Endothelial cell (in vitro differentiated cells): ENCODE results near the gene CDKAL1. TPM values are rescaled to one million over a fixed set of nuclear protein-coding genes. Genes with fewer than 3 reads are reported as not detected.

ENCODE experiments used
- DNase-seq: peaks from one replicate; pipeline ENCODE4 v3.0.0; 2021; ENCODE audit warnings: low spot score
- H3K27ac Mint-ChIP-seq: one replicate; pipeline ENCODE4 v1.8.0; 2021; ENCODE audit warnings: mixed read lengths, inconsistent platforms; ENCODE audit not compliant: unreplicated experiment
- H3K27me3 Mint-ChIP-seq: one replicate; pipeline ENCODE4 v1.8.0; 2021; ENCODE audit warnings: mild to moderate bottlenecking, moderate library complexity, mixed read lengths, inconsistent platforms; ENCODE audit not compliant: unreplicated experiment
- H3K36me3 Mint-ChIP-seq: one replicate; pipeline ENCODE4 v1.8.0; 2021; ENCODE audit warnings: mild to moderate bottlenecking, low read depth, mixed read lengths, inconsistent platforms; ENCODE audit not compliant: unreplicated experiment
- H3K4me1 Mint-ChIP-seq: one replicate; pipeline ENCODE4 v1.8.0; 2021; ENCODE audit warnings: mild to moderate bottlenecking, mixed read lengths, inconsistent platforms; ENCODE audit not compliant: unreplicated experiment
- H3K4me3 Mint-ChIP-seq: one replicate; pipeline ENCODE4 v1.8.0; 2021; ENCODE audit warnings: mild to moderate bottlenecking, mixed read lengths, inconsistent platforms; ENCODE audit not compliant: unreplicated experiment
- H3K9me3 Mint-ChIP-seq: one replicate; pipeline ENCODE4 v1.8.0; 2021; ENCODE audit warnings: mixed read lengths, inconsistent platforms; ENCODE audit not compliant: unreplicated experiment
- total RNA-seq: library from RNA; stranded (reverse); fragmentation: NEBNext Ultra II Directional; extraction: Animal tissue kit (Norgen Biotek cat#: 25700); gene quantifications from one replicate; pipeline ENCODE4 v1.2.1, GENCODE V29; 2021; ENCODE audit not compliant: unreplicated experiment
- TF ChIP-seq, protein P1 (sequence below): fragments of 200-600 bp; sonication (generic); IDR thresholded peaks from one replicate; pipeline ENCODE4 v1.5.0; 2021; ENCODE audit warnings: antibody characterized with exemption; ENCODE audit not compliant: unreplicated experiment

Gene CDKAL1
- total RNA-seq, 1 donor from 2014 or later, result 43.9 TPM

DNA sequence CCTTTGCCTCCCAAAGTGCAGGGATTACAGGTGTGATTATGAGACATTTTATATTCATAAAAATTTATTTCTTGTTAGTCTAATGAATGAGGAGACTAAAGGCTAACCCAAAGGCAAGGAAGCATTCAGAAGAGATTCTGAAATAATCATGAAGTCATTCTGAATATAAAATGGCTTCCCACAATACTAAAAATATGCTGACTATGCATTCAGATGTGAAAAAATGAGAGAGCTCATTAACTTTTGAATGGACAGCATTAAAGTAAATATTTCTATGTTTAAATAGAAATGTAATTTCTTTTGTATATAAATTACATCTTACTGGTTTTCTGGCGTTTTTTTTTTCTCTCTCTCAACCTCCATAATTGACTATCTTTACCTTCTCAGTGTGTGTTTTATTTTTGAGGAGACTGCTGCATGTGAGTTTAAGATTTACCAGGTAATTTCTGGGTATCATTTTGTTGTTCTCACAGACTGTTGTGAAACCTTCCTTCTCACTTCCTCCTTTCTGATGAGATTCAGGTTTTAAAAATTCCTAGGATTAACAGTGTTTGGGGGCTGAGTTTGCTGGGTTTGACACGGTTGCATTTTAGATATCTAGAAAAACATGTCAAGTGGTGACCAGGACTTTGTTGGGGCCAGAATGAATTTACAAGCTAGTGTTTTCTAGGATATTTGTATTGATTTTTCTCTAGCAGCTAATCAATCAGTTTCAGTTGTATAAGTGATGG lies 316.6 kb downstream of the CDKAL1 start:
- TF ChIP-seq, protein P1, sequence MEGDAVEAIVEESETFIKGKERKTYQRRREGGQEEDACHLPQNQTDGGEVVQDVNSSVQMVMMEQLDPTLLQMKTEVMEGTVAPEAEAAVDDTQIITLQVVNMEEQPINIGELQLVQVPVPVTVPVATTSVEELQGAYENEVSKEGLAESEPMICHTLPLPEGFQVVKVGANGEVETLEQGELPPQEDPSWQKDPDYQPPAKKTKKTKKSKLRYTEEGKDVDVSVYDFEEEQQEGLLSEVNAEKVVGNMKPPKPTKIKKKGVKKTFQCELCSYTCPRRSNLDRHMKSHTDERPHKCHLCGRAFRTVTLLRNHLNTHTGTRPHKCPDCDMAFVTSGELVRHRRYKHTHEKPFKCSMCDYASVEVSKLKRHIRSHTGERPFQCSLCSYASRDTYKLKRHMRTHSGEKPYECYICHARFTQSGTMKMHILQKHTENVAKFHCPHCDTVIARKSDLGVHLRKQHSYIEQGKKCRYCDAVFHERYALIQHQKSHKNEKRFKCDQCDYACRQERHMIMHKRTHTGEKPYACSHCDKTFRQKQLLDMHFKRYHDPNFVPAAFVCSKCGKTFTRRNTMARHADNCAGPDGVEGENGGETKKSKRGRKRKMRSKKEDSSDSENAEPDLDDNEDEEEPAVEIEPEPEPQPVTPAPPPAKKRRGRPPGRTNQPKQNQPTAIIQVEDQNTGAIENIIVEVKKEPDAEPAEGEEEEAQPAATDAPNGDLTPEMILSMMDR, result no peak
- peaks cover 13% of the 10 kb centered on the region for H3K4me1 Mint-ChIP-seq
- H3K27ac Mint-ChIP-seq, result no peak overlapping the region
- no peak overlapping the region for H3K4me3 Mint-ChIP-seq
- DNase-seq, result no peak
- H3K36me3 Mint-ChIP-seq, result no peaks in the 10 kb centered on the region
- H3K27me3 Mint-ChIP-seq, result no peaks in the 10 kb centered on the region
- no peaks in the 10 kb centered on the region for H3K9me3 Mint-ChIP-seq

DNA sequence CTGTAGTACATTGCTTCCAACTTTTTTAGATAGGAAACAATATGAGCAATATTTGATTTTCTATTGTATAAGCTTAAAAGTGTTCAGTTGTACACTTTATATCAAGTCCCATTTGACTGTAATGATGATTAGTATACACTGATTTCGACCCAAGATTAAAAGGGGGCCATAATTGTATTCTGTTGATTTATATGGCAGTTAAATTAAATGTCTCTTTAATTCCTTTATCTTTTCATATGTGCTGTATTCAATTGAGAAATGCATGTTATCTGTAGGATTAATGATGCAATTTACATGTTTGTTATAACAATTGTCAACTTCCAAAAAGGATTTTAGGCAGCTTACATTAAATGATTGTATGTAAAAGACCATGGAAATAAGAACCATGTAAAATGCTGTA lies 317.5 kb downstream of the CDKAL1 start:
- Mint-ChIP-seq H3K4me1 (peaks cover 9% of the 10 kb centered on the region), H3K27ac (no peak overlapping the region), H3K36me3 (no peaks in the 10 kb centered on the region), H3K9me3 (no peaks in the 10 kb centered on the region), H3K27me3 (no peaks in the 10 kb centered on the region), H3K4me3 (no peak overlapping the region)
- TF ChIP-seq, protein P1, result no peak
- DNase-seq, result no peak

DNA sequence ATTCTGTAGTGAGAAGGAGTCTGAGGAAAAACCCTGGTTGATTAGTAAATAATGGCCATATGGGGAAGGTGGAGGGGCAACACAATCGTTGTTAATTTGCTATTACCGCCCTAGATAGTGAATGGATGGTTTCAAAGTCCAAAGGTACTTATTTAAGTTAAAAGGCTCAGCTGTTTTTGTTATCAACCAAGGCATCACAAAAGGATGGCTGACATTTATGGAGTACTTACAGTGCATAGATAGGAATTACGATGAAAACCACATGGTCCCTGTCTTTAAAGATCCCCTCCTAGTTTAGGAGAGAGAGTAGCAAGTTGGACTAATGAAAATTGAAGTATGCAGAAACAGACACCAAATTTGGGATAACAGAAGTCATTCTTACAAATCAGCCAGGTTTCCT lies 319.6 kb downstream of the CDKAL1 start:
- no peaks in the 10 kb centered on the region for H3K36me3 Mint-ChIP-seq

GRCh38 chr6:20856681-20857288 lies 322.5 kb downstream of the CDKAL1 start:
- Mint-ChIP-seq H3K27me3 (no peaks in the 10 kb centered on the region), H3K4me3 (no peak overlapping the region), H3K9me3 (no peaks in the 10 kb centered on the region), H3K4me1 (peaks cover 10% of the 10 kb centered on the region), H3K36me3 (no peaks in the 10 kb centered on the region), H3K27ac (no peak overlapping the region)
- TF ChIP-seq, protein P1, result no peak
- DNase-seq, result no peak

More for the DNA sequence above, 319.6 kb downstream of the CDKAL1 start:
- Mint-ChIP-seq H3K27ac (no peak overlapping the region), H3K4me1 (peaks cover 3% of the 10 kb centered on the region), H3K9me3 (no peaks in the 10 kb centered on the region), H3K27me3 (no peaks in the 10 kb centered on the region), H3K4me3 (no peak overlapping the region)
- TF ChIP-seq, protein P1, result no peak
- DNase-seq, result no peak

DNA sequence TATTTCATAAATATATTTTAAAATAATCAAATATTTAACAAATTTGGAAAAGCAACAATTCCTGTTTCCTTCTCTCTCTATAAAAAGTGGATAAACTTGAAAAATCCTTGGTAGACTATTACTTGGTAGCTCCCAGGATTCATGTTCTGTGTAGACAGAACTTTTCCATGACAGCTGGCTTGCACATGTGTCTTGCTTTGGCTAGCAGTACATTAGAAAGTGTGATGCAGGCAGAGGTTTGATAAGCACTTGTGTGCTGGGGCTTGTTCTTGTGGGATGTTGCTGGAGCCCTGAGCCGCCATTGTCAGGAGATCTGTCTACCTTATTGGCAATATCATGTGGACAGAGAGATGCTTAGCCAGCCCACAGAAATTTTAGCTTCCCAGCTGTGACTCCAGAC lies 327.2 kb downstream of the CDKAL1 start:
- no peaks in the 10 kb centered on the region for H3K27me3 Mint-ChIP-seq
- TF ChIP-seq, protein P1, result no peak
- peaks cover 10% of the 10 kb centered on the region for H3K4me1 Mint-ChIP-seq
- no peaks in the 10 kb centered on the region for H3K9me3 Mint-ChIP-seq
- no peak overlapping the region for H3K27ac Mint-ChIP-seq
- H3K36me3 Mint-ChIP-seq, result no peaks in the 10 kb centered on the region
- H3K4me3 Mint-ChIP-seq, result no peak overlapping the region
- DNase-seq, result no peak
